NCI-H2029 (cell line): ENCODE data around the gene B4GALT5.

Experiments used
- DNase-seq: peaks from one replicate; lab custom pipeline; 2025; lab: John Stamatoyannopoulos, UW

The B4GALT5 gene

GRCh38 chr20:49700411-49701185 lies 13.1 kb downstream of the B4GALT5 start:
- peak; percentile 39 for DNase-seq

- no peak for DNase-seq
Observed at GRCh38 chr20:49699200-49699992, 14.3 kb downstream of the B4GALT5 start.

GRCh38 chr20:49698477-49698876 lies 15.2 kb downstream of the B4GALT5 start:
- no peak for DNase-seq

- DNase-seq = peak; percentile 75
Observed at GRCh38 chr20:49697071-49697470, 16.6 kb downstream of the B4GALT5 start.

- no peak for DNase-seq
Observed at GRCh38 chr20:49696594-49696993, 17.1 kb downstream of the B4GALT5 start.

- no peak for DNase-seq
Observed at GRCh38 chr20:49695830-49696229, 17.8 kb downstream of the B4GALT5 start.

- DNase-seq = no peak
Observed at GRCh38 chr20:49694450-49695071, 19.1 kb downstream of the B4GALT5 start.

- DNase-seq = no peak
Observed at GRCh38 chr20:49693435-49694171, 20.1 kb downstream of the B4GALT5 start.

GRCh38 chr20:49692941-49693340 lies 20.7 kb downstream of the B4GALT5 start:
- DNase-seq = no peak

- DNase-seq = no peak
Observed at GRCh38 chr20:49691818-49692568, 21.7 kb downstream of the B4GALT5 start.

GRCh38 chr20:49690899-49691620 lies 22.6 kb downstream of the B4GALT5 start:
- DNase-seq = no peak

GRCh38 chr20:49687595-49688567 lies 25.8 kb downstream of the B4GALT5 start:
- DNase-seq = no peak

GRCh38 chr20:49685809-49686208 lies 27.9 kb downstream of the B4GALT5 start:
- no peak for DNase-seq

- no peak for DNase-seq
Observed at GRCh38 chr20:49685161-49685601, 28.5 kb downstream of the B4GALT5 start.

- DNase-seq = no peak
Observed at GRCh38 chr20:49684335-49684997, 29.2 kb downstream of the B4GALT5 start.

- no peak for DNase-seq
Observed at GRCh38 chr20:49682798-49683197, 30.9 kb downstream of the B4GALT5 start.

- no peak for DNase-seq
Observed at GRCh38 chr20:49682278-49682677, 31.4 kb downstream of the B4GALT5 start.

GRCh38 chr20:49681850-49682216 lies 31.8 kb downstream of the B4GALT5 start:
- DNase-seq = no peak

- no peak for DNase-seq
Observed at GRCh38 chr20:49680484-49680883, 33.2 kb downstream of the B4GALT5 start.
